HG02885 (cell line): Measurements from ENCODE around the gene FANK1.

ENCODE experiments used
- ATAC-seq: cut with Tn5 transposase; IDR thresholded peaks from one replicate; pipeline ENCODE4 v1.9.1; 2021; ENCODE audit warnings: mild to moderate bottlenecking; ENCODE audit not compliant: unreplicated experiment, poor library complexity

Gene FANK1

GRCh38 chr10:125984346-125984745, 88.0 kb downstream of the FANK1 start:
- ATAC-seq, result no peak

- no peak for ATAC-seq
These were observed 88.6 kb downstream of the FANK1 start for GRCh38 chr10:125984865-125985495.

DNA sequence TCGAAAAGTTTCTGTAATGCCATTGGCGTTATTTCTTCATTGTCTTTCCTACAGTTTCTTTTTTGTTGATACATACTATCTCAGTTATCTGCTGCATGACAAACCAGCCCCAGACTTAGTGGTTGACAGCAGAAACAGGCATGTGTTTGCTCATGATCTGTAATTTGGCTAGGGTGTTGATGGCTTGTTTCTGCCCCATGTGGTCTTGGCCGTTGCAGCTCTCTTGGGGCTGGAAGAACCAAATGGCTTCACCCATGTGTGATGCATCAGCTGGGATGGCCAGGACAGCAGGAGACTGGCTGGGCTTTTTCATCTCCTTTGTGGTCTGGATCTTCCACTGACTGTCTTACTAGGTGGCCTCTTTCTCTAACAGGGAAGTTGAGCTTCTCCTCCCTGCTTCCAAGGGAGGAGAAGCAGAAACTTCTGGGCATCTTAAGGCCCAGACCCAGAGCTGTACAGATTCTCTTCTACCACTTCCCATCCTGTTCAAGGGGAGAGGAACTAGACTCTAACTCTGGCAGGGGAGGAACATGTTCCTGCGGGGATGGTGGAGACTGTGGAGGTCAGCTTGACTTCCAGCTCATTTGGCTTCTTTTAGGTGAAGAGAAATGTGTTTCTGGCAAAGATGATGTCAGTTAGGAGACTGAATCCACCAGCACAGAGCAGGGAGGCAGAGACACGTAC, 89.3 kb downstream of the FANK1 start:
- no peak for ATAC-seq

DNA sequence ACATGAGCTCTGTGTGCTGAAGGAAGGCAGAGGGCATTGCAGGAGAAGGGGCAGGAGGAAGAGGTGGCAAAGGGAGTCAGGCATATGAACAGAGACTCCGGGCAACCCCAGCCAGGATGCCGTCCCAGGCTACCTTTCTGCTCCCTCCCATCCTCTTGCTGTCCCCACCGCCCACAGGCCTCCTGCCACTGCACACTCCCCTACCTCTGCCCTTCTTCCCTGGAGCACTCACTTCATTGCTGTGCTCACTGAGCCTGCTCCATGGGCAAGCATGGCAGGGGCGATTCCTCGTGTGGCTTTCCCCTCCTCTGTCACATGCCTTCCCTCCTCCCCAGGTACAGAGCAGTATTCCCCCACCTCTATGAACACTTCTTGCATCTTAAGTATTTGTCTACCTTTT, 93.4 kb downstream of the FANK1 start:
- no peak for ATAC-seq

GRCh38 chr10:125990974-125991373, 94.6 kb downstream of the FANK1 start:
- ATAC-seq, result no peak

DNA sequence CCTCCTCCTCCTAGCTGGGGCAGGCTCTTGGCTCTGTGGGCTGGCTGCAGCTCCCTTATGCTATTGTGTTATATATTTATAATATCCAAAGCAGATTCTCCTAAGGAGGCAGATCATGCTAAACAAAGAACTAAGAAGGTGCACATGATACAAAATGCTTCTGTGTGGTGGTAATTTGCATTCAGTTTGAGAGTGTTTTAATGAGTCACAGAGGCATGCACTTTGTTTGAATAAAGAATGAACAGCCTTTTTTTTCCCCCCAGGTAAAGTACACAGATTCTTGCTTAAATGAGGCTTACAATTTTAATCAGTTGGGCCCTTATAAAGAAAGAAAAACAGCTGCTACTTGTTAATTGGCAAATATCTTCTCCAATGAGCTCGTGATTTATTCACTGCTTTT, 95.0 kb downstream of the FANK1 start:
- no peak for ATAC-seq

GRCh38 chr10:125992254-125992653, 95.9 kb downstream of the FANK1 start:
- ATAC-seq, result no peak

- ATAC-seq, result no peak
These were observed 98.2 kb downstream of the FANK1 start for GRCh38 chr10:125994601-125995000.

GRCh38 chr10:125995726-125996304, 99.5 kb downstream of the FANK1 start:
- no peak for ATAC-seq

GRCh38 chr10:125997586-125997985, 101.2 kb downstream of the FANK1 start:
- no peak for ATAC-seq

GRCh38 chr10:125999694-126000093, 103.3 kb downstream of the FANK1 start:
- no peak for ATAC-seq

DNA sequence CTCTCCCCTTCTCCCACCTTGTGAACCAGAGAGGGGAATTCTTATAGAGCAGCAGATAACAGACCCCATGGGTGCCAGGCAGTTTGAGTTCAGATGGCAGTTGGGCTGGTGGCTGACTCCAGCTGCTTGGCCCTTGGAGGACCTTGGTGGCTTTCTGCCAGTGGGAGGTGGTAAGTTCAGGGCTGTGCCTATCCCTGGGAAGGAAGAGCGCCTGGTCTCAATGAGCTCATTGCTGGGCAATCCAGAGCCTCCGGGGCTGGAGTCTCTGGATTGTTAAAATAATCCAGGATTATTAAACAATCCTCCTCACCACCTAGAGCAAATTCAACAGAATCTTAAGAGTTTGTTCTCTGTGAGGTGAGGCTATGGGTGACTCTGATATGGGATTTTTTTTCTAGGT, 105.2 kb downstream of the FANK1 start:
- no peak for ATAC-seq

DNA sequence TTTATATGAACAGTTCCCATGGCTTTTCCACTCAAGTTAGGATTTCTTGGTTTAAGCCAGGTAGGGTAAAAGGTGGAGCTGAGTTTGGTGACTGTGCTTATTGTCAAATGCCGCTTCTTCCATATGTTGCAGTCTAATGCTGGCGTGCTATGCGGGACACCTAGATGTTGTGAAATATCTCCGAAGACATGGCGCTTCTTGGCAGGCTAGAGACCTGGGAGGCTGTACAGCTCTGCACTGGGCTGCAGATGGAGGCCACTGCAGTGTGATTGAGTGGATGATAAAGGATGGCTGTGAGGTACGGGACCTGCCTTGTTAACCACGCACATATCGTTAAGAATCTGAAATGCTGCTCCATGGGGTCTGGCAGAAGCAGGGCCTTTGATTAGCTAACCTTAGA, 108.4 kb downstream of the FANK1 start:
- no peak for ATAC-seq

GRCh38 chr10:126006264-126006663, 109.9 kb downstream of the FANK1 start:
- no peak for ATAC-seq

GRCh38 chr10:126006906-126007305, 110.5 kb downstream of the FANK1 start:
- no peak for ATAC-seq

DNA sequence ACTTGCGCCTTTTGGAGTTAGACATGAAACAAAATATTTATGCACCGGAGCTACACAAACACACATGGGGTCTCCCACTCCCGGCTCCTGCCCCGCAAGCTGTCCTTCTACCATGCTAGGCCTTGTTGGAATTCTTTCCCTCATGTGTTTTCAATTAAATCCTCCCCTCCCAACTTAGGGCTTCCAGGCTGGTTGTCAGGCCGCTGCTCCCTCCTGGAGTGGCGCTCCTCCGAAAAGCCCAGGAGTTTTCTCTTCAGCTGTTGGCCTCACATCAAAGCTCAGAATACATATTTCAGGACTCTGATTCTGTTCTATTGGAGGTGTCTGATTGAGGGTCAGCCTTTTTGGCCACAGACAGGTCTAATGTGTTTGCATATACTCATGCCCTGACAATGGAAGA, 113.3 kb downstream of the FANK1 start:
- ATAC-seq, result no peak

DNA sequence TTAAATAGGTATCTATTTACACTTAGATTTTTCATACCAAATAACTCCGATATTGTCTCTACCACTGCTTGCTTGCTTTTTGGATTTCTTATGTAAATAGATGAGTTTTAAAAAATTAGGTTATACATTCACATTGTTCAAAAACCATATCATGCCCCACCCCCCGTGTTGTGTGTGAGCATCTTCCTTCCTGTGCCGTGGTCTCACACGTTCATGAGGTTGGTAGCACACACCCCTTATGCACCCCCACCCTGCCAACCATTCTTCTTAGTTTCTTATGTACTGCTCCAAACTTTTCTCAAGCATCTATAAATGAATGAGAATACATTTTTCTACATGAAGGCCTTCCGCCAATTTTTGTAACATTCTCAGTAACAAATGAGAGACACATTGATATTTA, 115.6 kb downstream of the FANK1 start:
- ATAC-seq, result no peak

- ATAC-seq, result no peak
These were observed 116.1 kb downstream of the FANK1 start for GRCh38 chr10:126012485-126012884.

GRCh38 chr10:126013489-126014281, 117.3 kb downstream of the FANK1 start:
- ATAC-seq, result peak; percentile 85

- ATAC-seq, result no peak
These were observed 117.9 kb downstream of the FANK1 start for GRCh38 chr10:126014309-126014708.

DNA sequence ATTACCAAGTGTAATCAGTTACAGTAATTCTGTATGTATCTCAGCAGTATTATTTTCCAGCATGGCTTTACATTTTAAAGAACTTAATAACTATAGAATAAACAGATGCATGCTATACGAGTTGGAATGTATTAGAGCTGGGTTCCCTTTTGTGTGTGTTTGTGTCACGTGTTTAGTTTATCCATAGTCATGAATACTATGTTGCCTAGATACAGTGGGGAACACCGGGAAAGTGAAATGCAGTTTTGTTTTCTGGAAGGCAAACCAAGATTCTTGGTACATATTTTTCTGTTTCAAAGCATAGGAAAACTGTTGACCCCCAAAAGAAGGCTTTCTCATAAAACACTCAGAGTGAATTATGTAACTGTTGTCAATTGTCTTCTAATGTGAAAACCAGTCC, 119.0 kb downstream of the FANK1 start:
- ATAC-seq, result no peak
